B cell (primary cell): ENCODE data around the gene TMEM119. TPM values are rescaled to one million over a fixed set of nuclear protein-coding genes. Genes with fewer than 3 reads are reported as not detected.
A peak's percentile ranks its signal among the peaks of the same experiment; 100 is the strongest.

Experiments
- ATAC-seq: fragments of 200-7000 bp; cut with Tn5 transposase; one replicate; pipeline ENCODE4 v1.10.0; 2021; ENCODE audit warnings: low read depth, mild to moderate bottlenecking, moderate number of reproducible peaks, moderate library complexity
- CTCF ChIA-PET: fragments of 350-600 bp; sonication (Branson Sonifier 250); formaldehyde crosslinking; loops from one replicate; lab custom pipeline; 2021; ENCODE audit warnings: antibody characterized with exemption, inconsistent platforms; lab: Charles Lee
- POLR2A ChIA-PET: fragments of 350-600 bp; sonication (Branson Sonifier 250); formaldehyde crosslinking; loops from one replicate; lab custom pipeline; 2021; ENCODE audit warnings: antibody characterized with exemption; lab: Charles Lee
- DNase-seq: peaks from one replicate; pipeline ENCODE4 v3.0.0; 2013
- H2AFZ ChIP-seq: 2 replicates; pipeline ENCODE4 v1.6.1; 2012; ENCODE audit warnings: mild to moderate bottlenecking, low read depth, low read length; ENCODE audit not compliant: insufficient read depth, poor library complexity, severe bottlenecking
- H3K27ac ChIP-seq, 2 donors: 1 replicate in 1 of 2; 2 replicates in 1 of 2; pipeline ENCODE4 v1.5.1; 2012 to 2013; ENCODE audit warnings: low read length in 2 of 2, mild to moderate bottlenecking in 2 of 2, moderate library complexity in 1 of 2
- H3K27me3 ChIP-seq, 4 experiments: fragments of 200-600 bp in 1 of 4; sonication (generic) in 1 of 4; replicated peaks in 1 of 4; 1 replicate in 2 of 4; 2 replicates in 2 of 4; pipeline versions ENCODE4 v1.6.1 to v1.7.0; 2013 to 2016; ENCODE audit warnings: low read length in 3 of 4, mild to moderate bottlenecking in 2 of 4, mixed read lengths in 1 of 4, moderate library complexity in 1 of 4; ENCODE audit not compliant: insufficient read depth in 4 of 4, control insufficient read depth in 3 of 4; ENCODE audit errors: control extremely low read depth in 1 of 4
- H3K36me3 ChIP-seq, 2 experiments: replicated peaks in 1 of 2; 1 replicate in 1 of 2; 2 replicates in 1 of 2; pipeline versions ENCODE4 v1.6.1 to v1.7.1; 2013; ENCODE audit warnings: low read length in 1 of 2; ENCODE audit not compliant: insufficient read depth in 2 of 2, control insufficient read depth in 1 of 2; ENCODE audit errors: control extremely low read depth in 1 of 2, extremely low read depth in 1 of 2
- H3K4me1 ChIP-seq, 2 donors: fragments of 200-600 bp in 1 of 2; sonication (generic) in 1 of 2; 1 replicate in 1 of 2; 2 replicates in 1 of 2; pipeline versions ENCODE4 v1.5.1 to v1.6.1; 2013 to 2017; ENCODE audit warnings: low read length in 2 of 2; ENCODE audit not compliant: control insufficient read depth in 2 of 2, insufficient read depth in 2 of 2
- H3K4me2 ChIP-seq: replicated peaks from 2 replicates; pipeline ENCODE3; 2012; ENCODE audit warnings: mild to moderate bottlenecking, low read depth, low read length; ENCODE audit not compliant: poor library complexity, severe bottlenecking
- H3K4me3 ChIP-seq, 5 experiments: fragments of 200-600 bp in 1 of 5; sonication (generic) in 1 of 5; 1 replicate in 3 of 5; 2 replicates in 2 of 5; pipeline versions ENCODE4 v1.5.1 to v1.7.0; 2011 to 2016; ENCODE audit warnings: low read length in 4 of 5, mild to moderate bottlenecking in 4 of 5, low read depth in 2 of 5, control low read depth in 1 of 5, moderate library complexity in 1 of 5; ENCODE audit not compliant: insufficient read depth in 1 of 5; ENCODE audit errors: control extremely low read depth in 1 of 5, extremely low read depth in 1 of 5
- H3K79me2 ChIP-seq: fragments of 200-600 bp; sonication (generic); one replicate; pipeline ENCODE4 v1.6.0; 2016; ENCODE audit warnings: low read length; ENCODE audit not compliant: control insufficient read depth, insufficient read depth
- H3K9ac ChIP-seq: fragments of 200-600 bp; sonication (generic); 2 replicates; pipeline ENCODE4 v1.6.1; 2017; ENCODE audit warnings: mild to moderate bottlenecking, low read length, moderate library complexity
- H3K9me3 ChIP-seq, 3 donors: one replicate each; pipeline versions ENCODE4 v1.6.1 to v1.7.1; 2013; ENCODE audit warnings: low read length in 2 of 3; ENCODE audit not compliant: control insufficient read depth in 2 of 3, insufficient read depth in 1 of 3; ENCODE audit errors: control extremely low read depth in 1 of 3
- H4K20me1 ChIP-seq: 2 replicates; pipeline ENCODE4 v1.6.0; 2012; ENCODE audit warnings: mild to moderate bottlenecking, low read length; ENCODE audit not compliant: insufficient read depth, control insufficient read depth, poor library complexity, severe bottlenecking
- H3K27ac Mint-ChIP-seq: one replicate; pipeline ENCODE4 v1.8.0; 2021; ENCODE audit warnings: mixed read lengths
- H3K27me3 Mint-ChIP-seq: one replicate; pipeline ENCODE4 v1.8.0; 2021; ENCODE audit warnings: mixed read lengths
- H3K4me1 Mint-ChIP-seq: one replicate; pipeline ENCODE4 v1.8.0; 2021; ENCODE audit warnings: mixed read lengths
- H3K4me3 Mint-ChIP-seq: one replicate; pipeline ENCODE4 v1.8.0; 2021; ENCODE audit warnings: mixed read lengths
- H3K9me3 Mint-ChIP-seq: one replicate; pipeline ENCODE4 v1.8.0; 2022; ENCODE audit warnings: mixed read lengths; ENCODE audit not compliant: insufficient read depth
- EZH2 ChIP-seq: IDR thresholded peaks from 2 replicates; pipeline ENCODE4 v1.6.1; 2012; ENCODE audit warnings: borderline replicate concordance, low read depth, mild to moderate bottlenecking, moderate library complexity, low read length; ENCODE audit not compliant: insufficient read depth, poor library complexity, severe bottlenecking
- WGBS: methylation state at CpG from one replicate; pipeline ENCODE4 v1.1.5; 2013; ENCODE audit warnings: missing lambda C conversion rate; ENCODE audit not compliant: insufficient coverage; 5-methylcytosine and 5-hydroxymethylcytosine counted together
- intact Hi-C: fragments of 100-400 bp; cut with micrococcal nuclease; formaldehyde crosslinking; loops from one replicate; pipeline ENCODE4 v1.10.0; 2022
- polyA plus RNA-seq: library from polyadenylated mRNA; depleted of rRNA; stranded (reverse); fragments of >200 nt; gene quantifications from 2 replicates; pipeline ENCODE4 v1.2.3, GENCODE V29; 2012
- total RNA-seq, 2 donors: library from RNA; stranded (reverse); fragments of 120-200 nt in 1 of 2; gene quantifications; 1 replicate in 1 of 2; 2 replicates in 1 of 2; pipeline versions ENCODE4 v1.2.3 to v1.2.4, GENCODE V29; 2013 to 2022
- TF ChIP-seq, protein P1 (sequence below): fragments of 200-600 bp; IDR thresholded peaks from one replicate; pipeline ENCODE4 v1.8.0; 2022; ENCODE audit warnings: antibody characterized with exemption, mild to moderate bottlenecking

The TMEM119 gene
- total and polyA plus RNA-seq, 2 donors (not counting 1 experiment from before 2014, with no cell fraction given): 0.25 TPM; not detected in 1

- H3K27ac Mint-ChIP-seq: peak overlapping the region; percentile 77
- ChIA-PET POLR2A (no interaction called here), CTCF (no interaction called here)
- Histone ChIP-seq H4K20me1 (peaks cover 46% of the 10 kb centered on the region), H3K4me2 (no peak overlapping the region), H3K36me3 (peaks cover 9 to 74% of the 10 kb centered on the region in 2 experiments), H3K27ac (peak overlapping the region in 1 of 2 donors; percentile 22), H3K9me3 (peaks cover 0 to 5% (median 0%) of the 10 kb centered on the region in 3 donors), H3K4me1 (peaks cover 0 to 16% of the 10 kb centered on the region in 2 donors), H3K9ac (no peak overlapping the region), H3K79me2 (peaks cover 81% of the 10 kb centered on the region), H3K27me3 (no peaks in the 10 kb centered on the region), H3K4me3 (no peak overlapping the region), H2AFZ (no peak overlapping the region)
- no peaks in the 10 kb centered on the region for H3K27me3 Mint-ChIP-seq
- H3K4me1 Mint-ChIP-seq: peaks cover 23% of the 10 kb centered on the region
- no peaks in the 10 kb centered on the region for H3K9me3 Mint-ChIP-seq
- no peak for TF ChIP-seq EZH2
- TF ChIP-seq, protein P1, sequence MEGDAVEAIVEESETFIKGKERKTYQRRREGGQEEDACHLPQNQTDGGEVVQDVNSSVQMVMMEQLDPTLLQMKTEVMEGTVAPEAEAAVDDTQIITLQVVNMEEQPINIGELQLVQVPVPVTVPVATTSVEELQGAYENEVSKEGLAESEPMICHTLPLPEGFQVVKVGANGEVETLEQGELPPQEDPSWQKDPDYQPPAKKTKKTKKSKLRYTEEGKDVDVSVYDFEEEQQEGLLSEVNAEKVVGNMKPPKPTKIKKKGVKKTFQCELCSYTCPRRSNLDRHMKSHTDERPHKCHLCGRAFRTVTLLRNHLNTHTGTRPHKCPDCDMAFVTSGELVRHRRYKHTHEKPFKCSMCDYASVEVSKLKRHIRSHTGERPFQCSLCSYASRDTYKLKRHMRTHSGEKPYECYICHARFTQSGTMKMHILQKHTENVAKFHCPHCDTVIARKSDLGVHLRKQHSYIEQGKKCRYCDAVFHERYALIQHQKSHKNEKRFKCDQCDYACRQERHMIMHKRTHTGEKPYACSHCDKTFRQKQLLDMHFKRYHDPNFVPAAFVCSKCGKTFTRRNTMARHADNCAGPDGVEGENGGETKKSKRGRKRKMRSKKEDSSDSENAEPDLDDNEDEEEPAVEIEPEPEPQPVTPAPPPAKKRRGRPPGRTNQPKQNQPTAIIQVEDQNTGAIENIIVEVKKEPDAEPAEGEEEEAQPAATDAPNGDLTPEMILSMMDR: no peak
- no peak overlapping the region for H3K4me3 Mint-ChIP-seq
- WGBS: 100% methylated on average over 3 of the region's 3 CpGs
- DNase-seq (no peak), ATAC-seq (no peak)
- intact Hi-C loops: no loop called here
These were observed 54.2 kb downstream of the TMEM119 start for GRCh38 chr12:108543652-108544051.

DNA sequence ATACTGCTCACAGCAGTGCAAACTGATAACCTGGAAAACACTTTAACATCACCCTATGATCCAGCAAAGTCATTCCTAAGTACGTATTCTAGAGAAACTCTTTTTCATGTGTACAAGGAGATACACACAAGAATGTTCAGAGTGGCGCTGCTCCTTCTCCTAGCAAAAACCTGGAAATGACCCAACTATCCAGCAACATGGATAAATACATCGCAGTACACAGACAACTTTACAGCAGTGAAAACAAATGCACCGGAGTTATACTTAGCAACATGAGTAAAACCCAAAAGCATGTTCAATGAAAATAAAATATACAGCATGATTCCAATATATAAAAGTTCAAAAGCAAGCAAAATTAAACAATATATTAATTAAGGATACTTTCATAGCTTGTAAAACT is 55.6 kb downstream of the TMEM119 start:
- H3K4me3 Mint-ChIP-seq: peak overlapping the region; percentile 29
- no peak for DNase-seq
- H3K4me1 Mint-ChIP-seq: peaks cover 19% of the 10 kb centered on the region
- TF ChIP-seq EZH2: no peak
- TF ChIP-seq, protein P1: no peak
- ATAC-seq: no peak
- Histone ChIP-seq H3K4me3 (no peak overlapping the region), H3K4me2 (no peak overlapping the region), H4K20me1 (peaks cover 43% of the 10 kb centered on the region), H3K27ac (peak overlapping the region in 1 of 2 donors; percentile 29), H3K27me3 (no peaks in the 10 kb centered on the region), H3K9me3 (peaks cover 0 to 5% (median 0%) of the 10 kb centered on the region in 3 donors), H3K9ac (no peak overlapping the region), H3K36me3 (peaks cover 9 to 74% of the 10 kb centered on the region in 2 experiments), H2AFZ (no peak overlapping the region), H3K4me1 (peaks cover 0 to 16% of the 10 kb centered on the region in 2 donors), H3K79me2 (peaks cover 67% of the 10 kb centered on the region)
- H3K27ac Mint-ChIP-seq: peak overlapping the region; percentile 74
- 94% methylated on average over 2 of the region's 4 CpGs for WGBS
- no peaks in the 10 kb centered on the region for H3K9me3 Mint-ChIP-seq
- CTCF ChIA-PET: no interaction called here
- POLR2A ChIA-PET: no interaction called here
- H3K27me3 Mint-ChIP-seq: no peaks in the 10 kb centered on the region
- intact Hi-C loops: no loop called here

Other genes starting within 250 kb of the TMEM119 start
- gene FICD, start 82.8 kb downstream of the TMEM119 start, total RNA-seq: 9.1 and 9.7 TPM in 2 replicates
- gene FICD, start 82.8 kb downstream of the TMEM119 start, polyA plus RNA-seq: 1.2 and 1.3 TPM in 2 replicates
- gene SART3, start 36.9 kb downstream of the TMEM119 start, total RNA-seq: 131 and 142 TPM in 2 replicates
- 24.1 and 31.9 TPM in 2 replicates for gene SART3, start 36.9 kb downstream of the TMEM119 start, polyA plus RNA-seq
- gene ISCU, start 35.5 kb downstream of the TMEM119 start, total RNA-seq: 190 and 209 TPM in 2 replicates
- gene ISCU, start 35.5 kb downstream of the TMEM119 start, polyA plus RNA-seq: 166 and 173 TPM in 2 replicates
- gene SELPLG, start 35.8 kb upstream of the TMEM119 start, total RNA-seq: 6.1 and 6.2 TPM in 2 replicates
- gene SELPLG, start 35.8 kb upstream of the TMEM119 start, polyA plus RNA-seq: 4.7 and 8.0 TPM in 2 replicates
- gene CORO1C, start 133.4 kb upstream of the TMEM119 start, total RNA-seq: 58.9 and 68.0 TPM in 2 replicates
- 19.2 and 26.6 TPM in 2 replicates for gene CORO1C, start 133.4 kb upstream of the TMEM119 start, polyA plus RNA-seq